DMS79 (cell line): ENCODE results near the gene MAPK4.
A peak's percentile ranks its signal among the peaks of the same experiment; 100 is the strongest.
"Not testable (repeated sequence)": the region's sequence is repeated elsewhere in the genome, so short reads cannot be mapped to it uniquely, and the experiment has no call there.

ENCODE experiments used
- DNase-seq: peaks from one replicate; lab custom pipeline; 2025; lab: John Stamatoyannopoulos, UW

Gene MAPK4

DNA sequence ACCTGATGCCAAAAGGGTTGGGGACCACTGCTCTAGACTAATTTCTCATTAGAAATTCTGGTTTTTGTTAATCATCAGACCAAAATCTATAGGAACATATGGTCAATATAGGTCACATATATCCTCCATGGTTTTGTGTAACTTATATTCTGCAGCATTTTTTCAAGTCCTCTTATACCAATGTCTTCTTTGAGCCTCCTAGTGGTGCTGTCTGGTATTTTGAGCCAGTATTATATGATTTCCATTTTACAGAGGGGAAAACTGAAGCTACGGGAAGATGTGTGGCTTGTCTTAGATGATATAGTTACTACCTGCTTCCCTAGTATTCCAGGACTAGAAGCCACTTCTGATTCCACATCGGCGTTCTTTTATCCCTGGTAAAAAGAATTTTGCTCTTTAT lies 13.8 kb downstream of the MAPK4 start:
- DNase-seq = no peak

DNA sequence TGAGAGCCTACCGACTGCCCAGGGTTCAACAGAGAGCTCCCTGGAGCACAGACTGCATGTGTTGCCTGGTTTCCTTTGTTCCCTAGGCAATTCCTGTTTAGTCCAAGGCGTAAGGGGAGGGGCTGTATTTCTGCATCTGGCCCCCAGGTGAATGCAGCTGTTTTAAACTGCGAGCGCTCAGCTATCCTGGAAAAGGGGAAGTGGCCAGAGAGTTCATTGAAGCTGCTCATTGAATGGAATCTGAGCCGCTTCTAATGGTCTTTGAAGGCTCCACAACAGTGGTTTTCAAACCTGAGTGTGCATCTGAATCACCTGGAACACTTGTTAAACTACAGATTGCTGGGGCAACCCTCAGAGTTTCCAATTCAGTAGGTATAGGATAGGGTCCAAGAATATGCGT lies 18.1 kb downstream of the MAPK4 start:
- DNase-seq = no peak

DNA sequence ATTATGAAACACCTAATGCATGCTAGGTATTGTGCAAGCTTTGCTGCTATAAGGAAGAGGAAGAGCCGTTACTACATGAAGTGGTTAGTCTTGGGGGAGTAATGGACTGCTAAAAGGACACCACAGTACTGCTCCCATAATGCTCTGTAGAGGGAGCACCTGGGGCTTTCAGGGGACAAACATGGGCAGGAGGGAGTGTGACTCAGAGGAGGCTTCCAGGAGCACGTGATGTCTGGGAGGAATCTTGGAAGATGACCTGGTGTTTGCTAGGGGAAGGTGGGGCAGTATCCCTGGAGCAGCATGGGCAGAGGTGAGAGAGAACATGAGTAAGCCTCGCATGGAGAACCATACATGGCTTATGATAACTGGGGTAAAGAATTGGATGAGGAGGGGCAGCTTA lies 18.8 kb downstream of the MAPK4 start:
- DNase-seq = no peak

DNA sequence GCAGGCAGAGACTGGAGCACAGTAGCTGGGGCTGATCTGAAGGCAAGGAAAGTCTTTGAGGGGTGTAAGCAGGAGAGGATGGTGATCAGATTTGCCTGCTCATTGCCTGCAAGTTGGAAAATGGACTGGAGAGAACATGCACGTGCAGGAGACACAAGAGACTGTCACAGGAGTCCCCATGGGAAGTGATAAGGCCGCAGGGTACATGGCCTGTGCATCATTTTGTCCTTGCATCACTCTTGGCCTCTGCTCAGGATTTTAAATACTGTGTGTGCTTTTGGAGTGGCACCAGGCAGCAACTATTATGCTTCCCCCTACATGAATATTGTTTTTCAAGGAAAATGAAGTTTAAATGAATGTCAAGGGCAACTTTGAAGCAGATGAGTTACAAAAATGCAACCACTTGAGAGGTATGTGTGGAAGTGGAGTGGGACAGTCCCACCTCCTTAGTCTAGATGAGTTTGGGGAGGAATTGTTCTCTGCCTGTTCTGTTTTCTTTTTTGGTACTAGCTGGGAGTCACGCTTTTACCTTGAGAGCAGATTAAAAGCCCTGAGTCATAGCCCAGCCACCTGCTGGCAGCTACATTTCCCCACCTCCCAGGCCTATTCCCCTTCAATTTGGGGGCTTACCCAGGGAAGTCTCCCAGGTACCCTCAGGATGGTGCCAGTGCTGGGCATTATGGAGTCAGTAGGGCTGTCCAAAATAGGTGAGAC lies 19.3 kb downstream of the MAPK4 start:
- DNase-seq = no peak

DNA sequence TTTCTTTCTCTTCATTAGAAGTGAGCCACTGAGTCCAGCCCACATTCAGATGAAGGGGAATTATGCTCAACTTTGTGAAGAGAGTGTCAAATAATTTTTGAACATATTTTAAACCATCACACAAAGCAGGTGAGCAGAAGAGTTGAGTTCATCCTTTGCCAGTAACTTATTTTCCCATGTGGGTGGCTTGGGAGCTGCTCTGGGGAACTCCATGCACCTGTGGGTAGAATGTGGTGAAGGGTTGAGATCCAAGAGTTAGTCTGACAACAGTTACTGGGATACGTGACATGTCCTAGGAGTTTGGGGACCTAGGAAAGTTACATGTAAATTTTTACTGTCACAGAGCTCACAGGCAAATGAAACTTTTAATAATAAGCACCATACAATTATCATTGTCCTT lies 21.6 kb downstream of the MAPK4 start:
- no peak for DNase-seq

DNA sequence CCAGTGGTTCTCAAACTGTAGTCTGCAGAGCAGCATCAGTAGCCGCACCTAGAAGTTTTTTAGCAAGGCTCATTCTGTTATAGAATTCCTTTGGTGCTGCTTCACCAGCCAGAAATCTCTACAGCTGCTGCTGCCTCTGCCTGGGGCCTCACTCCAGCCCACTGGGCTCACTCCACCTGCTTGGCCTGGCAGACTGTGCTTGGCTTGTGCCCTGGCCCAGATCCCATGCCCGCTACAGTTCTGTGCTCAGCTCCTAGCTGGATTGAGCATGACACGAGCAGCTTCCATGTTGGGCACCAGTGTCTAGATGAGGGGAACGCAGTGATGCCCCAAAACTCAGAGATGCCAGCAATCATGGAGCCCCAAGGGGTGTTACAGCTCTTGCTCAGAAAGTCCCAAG lies 22.6 kb downstream of the MAPK4 start:
- DNase-seq = no peak

DNA sequence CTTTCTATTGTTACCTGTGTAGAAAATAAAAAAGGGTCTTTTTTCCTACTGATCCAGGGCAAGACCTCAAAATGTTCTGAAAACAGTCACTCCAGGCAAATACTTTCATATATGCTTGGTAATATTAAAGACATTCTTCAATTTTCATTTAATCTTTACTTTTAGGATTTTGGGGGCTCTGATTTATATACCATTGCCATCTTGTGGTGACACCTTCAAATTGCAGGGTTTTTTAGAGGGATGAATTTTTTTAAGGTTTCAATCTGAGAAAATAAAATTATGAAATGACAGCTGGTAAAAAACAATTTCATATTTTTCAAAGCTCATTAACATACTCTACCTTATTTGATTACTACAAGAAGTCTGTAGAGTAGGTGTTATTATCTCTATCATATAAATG lies 26.8 kb downstream of the MAPK4 start:
- no peak for DNase-seq

DNA sequence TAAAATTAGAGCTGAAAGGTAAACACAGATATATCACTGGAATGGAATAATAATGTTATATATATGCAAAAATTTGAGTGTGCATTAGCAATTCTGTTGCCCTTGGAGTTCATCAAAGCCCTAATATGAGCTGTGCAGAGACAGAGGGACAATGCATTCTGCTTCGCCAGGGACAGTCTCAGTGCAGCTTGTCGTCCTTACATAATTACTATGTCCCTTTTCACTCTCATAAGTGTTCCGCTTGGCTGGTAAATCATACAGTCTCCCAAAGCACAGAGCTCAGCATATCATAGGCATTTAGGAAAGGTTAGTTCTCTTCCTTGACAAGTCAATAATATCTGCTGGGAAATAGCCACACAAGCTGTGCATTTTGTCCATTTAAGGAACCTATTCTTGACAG lies 30.7 kb downstream of the MAPK4 start:
- DNase-seq = peak; percentile 86

DNA sequence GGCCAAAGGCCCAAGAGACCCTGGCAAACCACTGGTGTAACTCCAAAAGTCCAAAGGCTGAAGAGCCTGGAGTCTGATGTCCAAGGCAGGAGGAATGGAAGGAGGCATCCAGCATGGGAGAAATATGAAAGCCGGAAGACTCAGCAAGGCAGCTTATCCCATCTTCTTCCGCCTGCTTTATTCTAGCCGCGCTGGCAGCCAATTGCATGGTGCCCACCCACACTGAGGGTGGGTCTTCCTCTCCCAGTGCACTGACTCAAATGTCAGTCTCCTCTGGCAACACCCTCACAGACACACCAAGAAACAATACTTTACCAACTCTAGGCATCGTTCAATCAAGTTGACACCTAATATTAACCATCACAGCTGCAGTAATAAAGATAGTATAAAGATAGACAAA lies 34.1 kb downstream of the MAPK4 start:
- DNase-seq = no peak

DNA sequence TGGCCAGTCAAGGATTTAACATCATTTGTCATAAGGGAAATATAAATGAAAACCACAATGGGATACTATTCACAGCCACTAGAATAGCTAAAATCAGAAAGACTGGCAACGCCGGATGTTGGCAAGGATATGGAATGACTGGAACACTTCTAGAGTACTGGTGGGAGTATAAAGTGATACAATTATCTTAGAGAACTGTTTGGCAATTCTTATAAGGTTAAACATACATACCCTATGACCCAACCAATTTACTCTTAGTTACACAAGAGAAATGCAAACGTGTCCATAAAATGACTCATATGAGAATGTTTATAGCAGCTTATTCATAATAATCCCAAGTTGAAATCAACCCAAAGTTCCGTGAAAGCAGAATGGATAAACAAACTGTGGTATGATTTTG lies 35.1 kb downstream of the MAPK4 start:
- DNase-seq = no peak

DNA sequence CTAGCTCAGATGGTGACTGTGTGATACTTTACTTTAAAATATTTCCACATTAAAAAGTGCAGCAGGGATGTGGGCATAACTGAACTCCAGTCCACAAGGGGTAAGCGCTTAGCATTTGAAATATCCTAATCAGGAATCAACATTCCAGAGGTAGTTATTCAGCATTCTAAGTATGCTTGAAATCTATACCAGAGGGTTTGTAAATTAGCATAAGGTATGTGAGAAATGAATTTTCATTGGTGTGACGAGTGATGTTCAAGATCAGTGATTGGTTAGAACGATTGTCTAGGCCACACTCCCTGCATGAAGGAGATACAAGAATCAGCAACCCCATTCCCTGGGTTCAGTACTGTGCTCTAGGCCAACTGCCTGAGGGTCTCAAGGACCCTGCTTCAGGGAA lies 42.6 kb downstream of the MAPK4 start:
- no peak for DNase-seq

DNA sequence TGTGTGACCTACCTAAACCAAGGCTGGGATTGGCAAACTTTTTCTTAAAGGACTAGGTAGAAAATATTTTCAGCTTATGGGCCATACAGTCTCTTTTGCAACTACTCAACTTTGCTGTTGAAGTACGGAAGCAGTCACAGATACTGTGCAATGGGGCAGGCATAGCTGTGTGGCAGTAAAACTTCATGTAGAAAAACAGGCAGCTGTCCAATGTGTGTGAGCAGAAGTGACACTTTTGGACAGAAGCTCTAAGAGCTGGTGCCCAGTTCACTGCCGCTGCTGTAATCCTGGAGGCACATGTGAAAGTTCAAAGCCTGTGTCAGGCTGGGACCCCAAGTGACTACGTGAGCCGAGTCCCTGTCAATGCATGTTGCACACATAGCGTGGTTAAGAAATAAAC lies 46.7 kb downstream of the MAPK4 start:
- DNase-seq = no peak

DNA sequence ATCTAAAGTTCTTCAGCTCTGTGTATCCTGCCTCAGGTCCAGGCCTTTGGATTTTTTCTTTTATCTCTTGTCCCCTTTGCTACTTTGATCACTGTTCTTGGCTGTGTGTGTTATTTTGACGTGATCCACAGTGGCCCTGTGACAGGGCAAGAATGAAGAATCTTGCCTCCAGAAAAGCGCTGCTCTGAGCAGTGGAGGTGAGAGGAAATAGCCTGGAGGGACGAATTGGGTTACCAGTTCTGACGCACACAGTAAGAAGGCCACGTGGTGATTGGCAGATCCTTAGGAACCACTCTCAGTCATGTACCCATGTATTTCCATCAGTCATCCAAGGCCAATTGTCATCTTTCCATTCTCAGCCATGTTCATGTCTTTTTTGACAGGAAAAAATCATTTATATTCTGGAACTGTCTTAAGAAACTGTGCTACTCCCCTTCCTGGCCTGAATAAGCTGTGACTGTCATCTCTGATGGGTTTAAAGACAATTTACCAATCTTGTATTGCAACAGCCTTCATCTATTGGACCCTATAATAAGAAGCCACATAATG lies 47.6 kb downstream of the MAPK4 start:
- no peak for DNase-seq

DNA sequence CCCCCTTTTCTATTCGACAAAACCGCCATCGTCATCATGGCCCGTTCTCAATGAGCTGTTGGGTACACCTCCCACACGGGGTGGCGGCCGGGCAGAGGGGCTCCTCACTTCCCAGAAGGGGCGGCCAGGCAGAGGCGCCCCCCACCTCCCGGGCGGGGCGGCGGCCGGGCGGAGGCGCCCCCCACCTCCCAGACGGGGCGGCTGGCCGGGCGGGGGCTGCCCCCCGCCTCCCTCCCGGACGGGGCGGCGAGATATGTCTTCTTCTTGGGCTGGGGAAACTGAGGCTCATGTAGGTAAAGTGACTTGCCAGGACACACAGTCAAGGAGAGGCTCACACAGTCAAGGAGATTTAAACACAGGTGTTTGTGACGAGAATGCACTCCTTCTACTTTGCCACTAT lies 49.3 kb downstream of the MAPK4 start:
- DNase-seq = not testable (repeated sequence)

DNA sequence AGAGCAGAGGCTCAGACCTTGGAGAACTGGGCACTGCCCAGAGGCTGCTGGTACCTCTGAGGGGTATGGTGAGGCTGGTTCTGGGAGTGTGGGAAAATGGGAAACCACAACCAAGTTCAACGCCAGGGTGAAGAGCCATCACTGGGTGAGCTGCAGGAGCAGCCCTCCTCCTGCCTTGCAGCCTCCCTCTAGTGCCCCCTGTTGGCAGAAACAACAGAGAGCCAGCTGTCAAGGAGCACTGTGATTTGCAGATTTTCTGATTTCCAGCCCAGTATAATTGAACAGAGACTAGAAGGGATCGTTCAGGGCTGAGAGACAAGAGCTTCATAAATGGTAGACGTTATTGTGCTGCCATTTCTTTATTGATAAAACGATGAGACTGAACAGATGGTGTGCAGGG lies 50.5 kb downstream of the MAPK4 start:
- no peak for DNase-seq

DNA sequence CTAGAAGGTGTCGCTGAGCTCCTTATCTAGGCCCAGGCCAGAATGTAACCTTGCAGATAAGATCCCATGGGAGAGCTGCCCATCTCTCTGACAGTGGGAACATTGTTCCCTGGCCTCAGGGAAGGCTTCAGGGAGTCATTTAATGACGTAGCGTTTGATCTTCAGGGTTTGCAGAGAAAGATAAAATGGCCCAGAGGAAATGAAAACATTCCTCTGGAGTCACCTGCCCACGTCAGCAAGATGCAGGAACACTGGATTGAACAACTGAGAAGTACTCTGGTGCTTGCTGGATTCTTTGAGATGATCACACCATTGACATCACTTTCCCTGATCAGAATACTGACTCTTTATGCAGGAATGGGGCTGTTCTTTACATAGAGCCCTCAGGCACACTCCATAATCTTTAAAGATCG lies 51.6 kb downstream of the MAPK4 start:
- DNase-seq = no peak

DNA sequence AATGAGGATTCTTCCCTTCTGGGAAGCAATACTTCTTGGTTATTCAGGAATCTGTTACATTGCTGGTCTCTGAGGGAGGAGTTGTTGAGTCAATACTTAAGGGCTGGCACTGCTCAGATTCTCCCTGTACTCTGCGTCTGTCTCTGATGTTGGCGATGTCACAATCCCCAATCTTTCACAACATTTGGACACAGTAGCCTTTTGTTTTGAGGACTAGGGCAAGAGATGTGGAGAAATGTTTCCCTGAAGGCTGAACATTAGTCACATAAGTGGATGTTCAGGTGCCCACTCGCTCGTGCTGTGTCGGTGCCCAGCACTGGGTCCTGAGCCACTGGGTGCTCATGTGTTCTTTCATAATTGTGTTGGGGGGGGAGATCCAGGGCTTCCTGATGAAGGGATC lies 55.0 kb downstream of the MAPK4 start:
- no peak for DNase-seq

DNA sequence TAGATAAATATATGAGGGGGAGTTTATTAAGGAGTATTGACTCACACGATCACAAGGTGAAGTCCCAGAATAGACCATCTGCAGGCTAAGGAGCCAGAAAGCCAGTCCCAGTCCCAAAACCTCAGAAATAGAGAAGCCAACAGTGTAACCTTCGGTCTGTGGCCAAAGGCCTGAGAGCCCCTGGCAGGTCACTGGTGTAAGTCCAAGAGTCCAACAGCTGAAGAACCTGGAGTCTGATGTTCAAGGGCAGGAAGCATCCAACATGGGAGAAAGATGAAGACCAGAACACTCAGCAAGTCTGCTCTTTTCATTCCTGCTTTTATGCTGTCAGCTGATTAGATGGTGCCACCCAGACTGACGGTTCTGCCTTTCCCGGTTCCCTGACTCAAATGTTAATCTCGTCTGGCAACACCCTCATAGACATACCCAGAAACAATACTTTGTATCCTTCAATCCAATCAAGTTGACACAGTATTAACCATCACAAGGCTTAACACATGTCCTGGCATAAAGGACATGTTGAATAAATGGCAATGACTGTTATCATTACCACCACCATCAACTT lies 56.7 kb downstream of the MAPK4 start:
- DNase-seq = no peak

DNA sequence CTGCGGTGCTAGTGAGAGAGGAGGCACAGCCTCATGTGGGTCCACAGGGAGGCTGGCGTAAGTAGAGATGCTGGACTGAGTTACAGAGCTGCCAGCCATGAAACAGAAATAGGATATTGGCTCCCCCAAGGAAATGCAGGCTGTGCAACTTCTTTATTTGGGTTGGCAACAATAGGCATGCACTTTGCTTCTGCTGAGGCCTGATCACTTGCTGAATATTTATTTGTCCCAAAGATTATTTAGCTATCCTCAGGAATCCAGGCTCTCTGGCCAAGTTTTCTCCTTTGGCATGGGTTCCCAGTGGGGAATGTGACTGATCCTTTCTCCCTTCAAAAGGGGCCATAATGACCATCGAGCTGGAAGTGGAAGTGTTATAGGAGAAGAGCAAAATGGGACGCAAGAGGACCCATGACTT lies 60.0 kb downstream of the MAPK4 start:
- no peak for DNase-seq

DNA sequence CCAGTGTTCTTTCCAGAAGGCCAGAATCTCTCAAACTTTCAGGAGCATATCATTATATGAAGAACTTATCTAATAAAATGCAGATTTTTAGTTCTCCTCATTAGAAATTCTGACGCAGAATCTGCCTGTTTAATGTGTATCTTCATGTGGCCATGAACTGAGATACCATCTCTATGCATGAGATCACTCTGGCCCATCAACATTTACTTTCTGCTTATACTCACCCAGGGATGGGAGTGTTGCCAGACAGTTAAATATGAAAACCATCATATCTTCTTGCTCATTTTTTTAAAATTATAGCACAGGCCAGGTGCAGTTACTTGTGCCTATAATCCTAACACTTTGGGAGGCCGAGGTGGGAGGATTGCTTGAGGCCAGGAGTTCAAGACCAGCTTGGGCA lies 60.4 kb downstream of the MAPK4 start:
- DNase-seq = no peak

DNA sequence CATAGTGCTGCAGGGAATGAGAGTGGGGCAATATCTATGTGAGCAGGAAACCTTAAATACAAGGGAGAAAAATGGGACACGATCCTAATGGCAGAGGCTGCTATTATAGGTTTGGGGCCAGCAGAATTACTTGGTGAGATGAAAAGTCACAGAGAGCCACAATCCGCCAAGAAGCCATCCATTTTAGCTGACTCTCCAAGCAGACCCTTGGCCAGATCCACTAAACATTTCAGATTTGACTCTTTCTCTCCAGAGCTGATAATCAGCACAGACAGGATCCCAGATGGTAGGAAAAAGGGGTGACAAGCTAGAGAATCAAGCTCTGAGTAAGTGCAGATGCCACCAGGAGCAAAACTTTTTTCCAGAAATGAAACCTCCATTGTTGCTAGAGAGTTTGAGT lies 61.5 kb downstream of the MAPK4 start:
- DNase-seq = no peak

DNA sequence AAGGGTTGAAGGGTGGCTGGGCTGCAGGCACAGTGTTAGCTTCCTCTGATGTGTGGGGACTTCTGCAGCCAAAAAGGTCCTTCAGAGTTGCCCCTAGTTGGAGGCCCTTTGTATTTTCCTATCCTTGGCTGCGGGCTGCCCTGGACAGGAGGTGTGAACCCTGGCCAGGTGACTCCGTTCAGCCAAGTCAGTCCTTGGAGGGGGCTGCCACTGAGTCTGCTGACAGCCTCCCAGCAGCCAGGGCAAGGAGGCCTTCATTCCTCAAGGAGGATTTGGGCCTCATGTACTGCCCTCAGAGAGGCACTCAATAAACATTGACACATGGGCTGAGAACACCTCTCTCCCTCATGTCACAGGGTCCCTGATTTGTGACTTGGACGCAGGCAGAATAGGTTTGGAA lies 62.4 kb downstream of the MAPK4 start:
- no peak for DNase-seq

DNA sequence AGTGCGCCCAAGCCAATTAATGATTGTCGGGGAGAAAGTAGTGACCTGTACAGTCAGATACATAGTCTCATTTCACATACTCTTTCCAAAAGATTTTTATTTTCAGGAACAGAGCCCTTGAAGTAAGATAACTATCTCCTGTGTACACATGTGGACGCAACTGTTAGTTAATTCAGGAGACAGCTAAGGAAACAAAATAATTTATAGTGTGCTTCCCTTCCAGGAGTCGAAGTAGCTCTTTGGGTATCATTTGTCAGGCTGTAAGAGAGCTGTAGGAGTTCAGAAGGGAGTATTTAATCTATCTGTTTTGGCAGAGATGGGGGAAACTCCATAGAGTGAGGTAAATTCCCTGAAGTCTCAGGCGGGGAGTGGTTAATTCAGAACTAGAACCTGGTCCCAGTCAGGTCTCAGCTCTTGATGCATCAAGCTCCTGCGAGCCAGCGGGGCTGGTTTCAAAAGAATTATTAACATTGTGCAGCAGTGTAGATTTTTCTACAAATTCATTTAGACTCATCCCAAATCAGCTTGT lies 63.0 kb downstream of the MAPK4 start:
- peak; percentile 22 for DNase-seq
